Activated CD4-positive, alpha-beta T cell treated with anti-CD3 and anti-CD28 coated beads, Interleukin-2, amount 50 U/mL, for 1 hour (primary cell): ENCODE measurements around the gene BICDL2.

Source experiments
- DNase-seq: peaks from one replicate; pipeline ENCODE4 v3.0.0-alpha.2; 2020

BICDL2 gene

GRCh38 chr16:3045758-3046640 is 9.3 kb upstream of the BICDL2 start, which contains the start of gene MMP25:
Gene MMP25, plus strand, starts transcription at chr16:3046561. Its CDS starts 357 bp downstream, at chr16:3046918.
- no peak for DNase-seq

DNA sequence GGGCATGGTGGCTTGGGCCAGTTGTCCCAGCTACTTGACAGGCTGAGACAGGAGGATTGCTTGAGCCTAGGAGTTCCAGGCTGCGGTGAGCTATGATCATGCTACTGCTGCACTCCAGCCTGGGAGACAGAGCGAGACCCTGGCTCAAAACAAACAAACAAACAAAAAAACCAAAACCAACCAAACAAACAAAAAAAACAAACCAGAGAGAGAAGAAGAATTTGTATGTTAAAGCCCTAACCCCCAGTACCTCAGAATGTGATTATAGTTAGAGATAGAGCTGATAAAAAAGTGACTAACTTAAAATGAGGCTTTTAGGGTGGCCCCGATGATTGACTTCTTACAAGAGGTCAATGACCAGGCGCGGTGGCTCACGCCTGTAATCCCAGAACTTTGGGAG is 8.0 kb upstream of the BICDL2 start:
- no peak for DNase-seq

DNA sequence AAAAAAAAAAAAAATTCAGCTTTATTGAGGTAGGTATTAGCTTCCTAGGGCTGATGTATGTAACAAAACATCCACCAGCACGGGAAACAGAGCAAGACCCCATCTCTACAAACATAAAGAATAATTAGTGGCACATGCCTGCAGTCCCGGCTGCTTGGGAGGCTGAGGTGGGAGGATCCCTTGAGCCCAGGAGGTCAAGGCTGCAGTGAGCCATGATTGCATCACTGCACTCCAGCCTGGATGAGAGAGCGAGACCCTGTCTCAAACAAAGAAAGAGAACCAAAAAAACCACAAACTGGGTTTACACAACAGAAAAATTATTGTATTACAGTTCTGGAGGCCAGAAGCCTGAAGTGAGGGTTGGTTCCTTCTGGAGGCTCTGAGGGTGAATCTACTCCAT is 5.6 kb upstream of the BICDL2 start:
- DNase-seq = no peak

DNA sequence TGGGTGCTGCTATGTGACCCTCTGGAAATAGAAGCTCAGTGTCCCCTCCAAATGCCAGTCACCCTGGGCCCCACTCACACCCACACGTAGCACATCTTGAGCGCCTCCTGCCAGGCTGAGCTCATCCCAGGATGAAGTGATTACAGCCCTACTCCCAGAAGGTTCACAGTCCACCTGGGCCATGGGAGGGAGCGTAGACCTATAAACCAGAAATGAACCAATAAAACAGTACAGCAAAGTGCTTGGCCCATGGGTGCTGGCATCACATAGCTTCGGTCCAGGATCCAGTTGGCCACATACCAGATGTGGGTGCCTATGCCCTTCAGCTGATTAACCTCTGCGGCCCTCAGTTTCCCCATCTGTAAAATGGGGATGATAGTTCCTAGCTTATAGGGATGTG is 2.2 kb upstream of the BICDL2 start:
- DNase-seq = no peak

GRCh38 chr16:3038256-3038655 is 1.5 kb upstream of the BICDL2 start:
- DNase-seq = no peak

GRCh38 chr16:3035972-3036725 is 595 bp downstream of the BICDL2 start:
- DNase-seq = no peak

GRCh38 chr16:3035289-3035971 is 1.3 kb downstream of the BICDL2 start:
- no peak for DNase-seq

DNA sequence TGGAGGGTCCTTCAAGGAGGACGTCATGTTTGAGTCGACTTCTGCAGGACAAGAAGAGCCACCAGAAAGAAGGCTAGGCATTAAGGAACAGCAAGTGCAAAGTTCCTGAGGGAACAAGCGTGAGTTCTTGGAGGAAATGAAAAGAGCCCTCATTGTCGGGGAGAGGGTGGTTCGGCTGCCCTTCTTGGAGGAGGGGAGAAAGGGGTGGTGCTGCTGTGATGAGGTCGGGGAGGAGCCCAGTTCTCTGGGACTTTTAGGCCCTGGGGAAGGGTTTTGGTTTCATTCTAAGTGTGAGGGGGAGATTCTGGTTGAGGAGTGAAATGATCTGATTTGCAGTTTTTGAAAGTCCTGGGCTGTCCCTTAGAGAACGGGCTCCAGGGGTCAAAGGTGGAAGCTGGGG is 4.1 kb downstream of the BICDL2 start:
- no peak for DNase-seq

DNA sequence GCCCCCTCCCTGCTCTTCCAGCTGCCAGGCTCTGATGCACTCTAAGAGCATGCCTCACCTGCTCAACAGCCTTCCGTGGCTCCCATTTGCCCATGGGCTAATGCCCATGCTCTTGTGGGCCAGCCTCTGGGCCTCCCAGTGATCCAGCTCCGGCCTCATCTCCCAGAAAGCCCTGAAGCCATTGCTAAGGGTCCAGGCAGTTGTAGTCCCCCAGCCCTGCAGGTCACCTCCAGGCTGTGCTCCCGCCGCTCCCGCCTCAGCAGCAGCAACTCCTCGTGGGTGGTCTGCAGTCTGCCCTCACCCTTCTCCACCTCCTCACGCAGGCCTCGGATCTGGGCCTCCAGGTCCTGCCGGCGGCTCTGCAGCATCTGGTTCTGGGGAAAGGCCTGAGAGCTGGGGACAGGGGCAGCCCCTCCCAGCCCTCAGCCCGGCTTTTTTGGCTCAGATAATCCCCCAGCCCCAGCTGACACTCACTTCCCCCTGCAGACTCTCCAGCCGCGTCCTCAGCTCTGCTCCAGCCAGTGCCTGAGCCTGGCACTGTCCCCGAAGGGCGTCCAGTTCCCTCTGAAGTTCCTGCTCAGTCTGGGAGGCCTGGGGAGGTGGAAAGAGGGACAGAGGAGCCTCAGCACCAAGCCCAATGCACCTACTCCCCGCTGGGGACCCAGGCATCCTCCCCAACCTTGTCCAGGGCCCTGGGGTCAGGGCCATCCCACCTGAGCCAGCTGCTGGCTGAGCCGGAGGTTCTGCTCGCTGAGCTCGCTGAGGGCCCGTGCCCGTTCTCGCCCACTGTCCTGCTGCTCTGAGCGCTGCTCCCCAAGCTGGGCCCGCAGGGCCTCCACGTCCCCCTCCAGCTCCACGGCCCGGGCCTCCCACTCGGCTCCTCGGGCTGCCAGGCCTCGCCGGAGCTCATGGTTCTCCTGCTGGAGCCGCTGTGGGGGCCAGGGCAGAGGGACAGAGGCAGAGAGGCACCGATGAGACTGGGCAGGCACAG is 6.2 kb downstream of the BICDL2 start:
- no peak for DNase-seq

DNA sequence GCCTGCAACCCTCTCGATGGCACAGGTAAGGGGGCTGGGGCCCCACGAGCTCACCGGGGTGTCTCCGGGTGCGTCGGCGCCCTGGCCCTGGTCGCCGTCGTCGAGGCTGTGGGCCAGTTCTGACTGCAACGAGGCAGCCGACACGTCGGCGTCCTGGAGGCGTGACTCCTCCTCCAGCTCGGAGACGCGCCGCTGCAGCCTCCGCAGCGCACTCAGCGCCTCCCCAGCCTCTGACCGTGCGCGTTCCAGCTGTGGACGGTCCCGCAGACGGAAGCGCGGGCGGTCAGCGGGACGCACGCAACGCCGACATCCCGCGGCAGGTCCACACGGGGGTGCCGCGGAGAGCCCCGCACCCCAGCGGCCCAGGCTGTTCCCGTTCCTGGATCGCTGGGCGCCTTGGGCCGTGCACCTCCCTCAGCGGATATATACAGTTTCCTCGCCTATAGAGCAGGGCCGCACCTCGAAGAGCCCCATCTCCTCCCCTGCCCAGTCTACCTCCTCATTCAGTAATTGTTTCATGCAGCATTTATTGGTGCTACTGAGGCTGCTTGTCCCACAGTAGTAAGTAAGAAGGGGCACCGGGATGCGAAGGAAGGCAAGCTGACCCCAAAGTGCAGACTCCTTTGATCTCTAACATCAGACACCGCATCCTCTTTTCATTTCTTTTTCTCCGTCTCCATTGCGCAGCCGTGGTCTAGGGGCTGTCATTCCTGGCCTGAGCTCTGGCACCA is 7.1 kb downstream of the BICDL2 start:
- no peak for DNase-seq

GRCh38 chr16:3028716-3029319 is 7.9 kb downstream of the BICDL2 start:
- DNase-seq = no peak

DNA sequence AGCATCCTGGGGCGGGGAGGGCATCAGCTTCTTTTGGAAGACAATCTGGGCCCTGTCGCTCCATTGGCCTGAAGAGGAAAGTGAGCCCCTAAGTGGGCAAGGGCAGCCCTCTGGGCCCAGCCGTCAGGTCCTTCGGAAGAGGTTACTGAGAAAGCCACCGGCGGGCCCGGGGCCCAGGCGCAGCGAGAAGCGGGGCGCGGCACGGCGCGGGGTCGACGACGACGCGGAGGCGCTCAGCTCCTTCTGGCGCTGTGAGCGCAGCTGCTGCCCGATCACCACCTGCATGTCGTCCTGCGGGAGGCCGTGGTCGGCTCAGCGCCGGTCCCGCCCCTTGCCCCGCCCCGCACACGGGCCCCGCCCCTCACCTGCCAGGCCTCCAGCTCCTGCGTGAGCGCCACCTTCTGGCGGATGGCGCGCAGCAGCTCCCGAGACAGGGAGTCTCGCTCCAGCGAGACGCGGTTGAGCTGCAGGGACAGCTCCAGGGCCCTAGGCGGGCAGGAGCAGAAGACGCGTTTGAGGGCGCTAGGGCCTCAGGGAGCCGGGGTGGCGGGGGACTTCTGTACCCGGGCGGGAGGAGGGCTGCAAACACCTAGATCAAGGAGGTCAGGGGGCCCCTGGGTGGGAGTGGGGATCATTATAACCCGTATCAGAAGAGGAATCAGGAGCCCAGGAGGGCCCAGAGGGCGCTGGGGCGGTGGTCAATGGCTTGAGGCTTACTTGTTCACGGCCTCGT is 8.6 kb downstream of the BICDL2 start:
- peak; percentile 88 for DNase-seq

GRCh38 chr16:3027489-3027795 is 9.3 kb downstream of the BICDL2 start:
- no peak for DNase-seq

DNA sequence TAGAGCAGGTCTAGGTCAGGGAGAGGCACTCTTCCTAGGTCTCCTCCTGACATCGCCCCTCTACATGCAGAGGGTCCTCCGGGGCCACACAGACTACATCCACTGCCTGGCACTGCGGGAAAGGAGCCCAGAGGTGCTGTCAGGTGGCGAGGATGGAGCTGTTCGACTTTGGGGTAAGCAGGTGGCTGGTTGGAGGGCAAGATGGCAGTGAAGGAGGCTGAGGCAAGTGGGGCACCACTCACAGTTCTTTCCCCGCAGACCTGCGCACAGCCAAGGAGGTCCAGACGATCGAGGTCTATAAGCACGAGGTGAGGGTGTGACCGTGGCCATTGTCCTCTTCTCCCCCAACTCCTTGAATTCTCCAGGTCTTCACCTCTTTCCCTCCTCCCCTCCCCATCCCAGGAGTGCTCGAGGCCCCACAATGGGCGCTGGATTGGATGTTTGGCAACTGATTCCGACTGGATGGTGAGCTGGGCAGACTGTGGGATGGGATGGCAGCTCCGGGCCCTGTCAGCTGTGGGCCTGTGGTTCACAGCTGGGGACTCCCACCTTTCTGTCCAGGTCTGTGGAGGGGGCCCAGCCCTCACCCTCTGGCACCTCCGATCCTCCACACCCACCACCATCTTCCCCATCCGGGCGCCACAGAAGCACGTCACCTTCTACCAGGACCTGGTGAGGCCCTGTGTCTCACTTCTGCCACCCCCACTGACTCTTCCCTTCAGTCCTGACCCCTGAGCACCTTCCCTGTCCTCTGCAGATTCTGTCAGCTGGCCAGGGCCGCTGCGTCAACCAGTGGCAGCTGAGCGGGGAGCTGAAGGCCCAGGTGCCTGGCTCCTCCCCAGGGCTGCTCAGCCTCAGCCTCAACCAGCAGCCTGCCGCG is 9.9 kb downstream of the BICDL2 start:
- DNase-seq = no peak

DNA sequence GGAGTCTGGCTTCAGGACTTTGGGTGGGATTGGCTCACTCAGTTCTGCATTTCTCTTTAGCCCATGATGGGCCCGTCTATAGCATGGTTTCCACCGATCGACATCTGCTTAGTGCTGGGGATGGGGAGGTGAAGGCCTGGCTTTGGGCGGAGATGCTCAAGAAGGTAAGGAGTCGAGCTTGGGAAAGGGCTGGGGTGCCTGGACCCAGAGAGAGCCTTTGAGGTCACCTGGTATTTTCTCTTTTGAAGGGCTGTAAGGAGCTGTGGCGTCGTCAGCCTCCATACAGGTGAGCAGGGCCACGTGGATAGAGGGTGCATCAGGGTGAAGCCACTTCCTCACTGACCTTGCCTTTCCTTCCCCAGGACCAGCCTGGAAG is 10.8 kb downstream of the BICDL2 start:
- no peak for DNase-seq

GRCh38 chr16:3025032-3026002 is 11.4 kb downstream of the BICDL2 start:
- no peak for DNase-seq

- peak; percentile 95 for DNase-seq
Observed at GRCh38 chr16:3023669-3024478, 12.9 kb downstream of the BICDL2 start, which contains the start of the genes HCFC1R1 and THOC6. Gene HCFC1R1, minus strand, starts transcription at chr16:3023942. Its CDS starts 1 bp downstream, at chr16:3023941. Gene THOC6, plus strand, starts transcription at chr16:3024035. Its CDS starts 292 bp downstream, at chr16:3024327.
